T-helper 1 cell treated with Interleukin-12 subunit alpha and Interleukin-12 subunit beta and Interleukin-4 antibody, amounts not matched to agents 30 μg/mL and 1 μg/mL, for 36 hours (primary cell): Measurements from ENCODE around the gene WHAMM.

Experiments
- H3K27ac Mint-ChIP-seq: one replicate; pipeline ENCODE4 v1.8.0; 2021; ENCODE audit warnings: mild to moderate bottlenecking, mixed read lengths
- H3K27me3 Mint-ChIP-seq: one replicate; pipeline ENCODE4 v1.8.0; 2021; ENCODE audit warnings: low read depth, mixed read lengths
- H3K36me3 Mint-ChIP-seq: one replicate; pipeline ENCODE4 v1.8.0; 2021; ENCODE audit warnings: low read depth, mixed read lengths
- H3K4me1 Mint-ChIP-seq: one replicate; pipeline ENCODE4 v1.8.0; 2021; ENCODE audit warnings: low read depth, mixed read lengths
- H3K4me3 Mint-ChIP-seq: one replicate; pipeline ENCODE4 v1.8.0; 2021; ENCODE audit warnings: mild to moderate bottlenecking, moderate library complexity, mixed read lengths
- H3K9me3 Mint-ChIP-seq: one replicate; pipeline ENCODE4 v1.8.0; 2021; ENCODE audit warnings: mixed read lengths

Gene WHAMM

GRCh38 chr15:82877825-82878224 lies 68.4 kb downstream of the WHAMM start:
- Mint-ChIP-seq H3K36me3 (no peaks in the 10 kb centered on the region), H3K27me3 (peaks cover 22% of the 10 kb centered on the region), H3K9me3 (no peaks in the 10 kb centered on the region), H3K4me3 (no peak overlapping the region), H3K27ac (no peak overlapping the region), H3K4me1 (no peaks in the 10 kb centered on the region)

DNA sequence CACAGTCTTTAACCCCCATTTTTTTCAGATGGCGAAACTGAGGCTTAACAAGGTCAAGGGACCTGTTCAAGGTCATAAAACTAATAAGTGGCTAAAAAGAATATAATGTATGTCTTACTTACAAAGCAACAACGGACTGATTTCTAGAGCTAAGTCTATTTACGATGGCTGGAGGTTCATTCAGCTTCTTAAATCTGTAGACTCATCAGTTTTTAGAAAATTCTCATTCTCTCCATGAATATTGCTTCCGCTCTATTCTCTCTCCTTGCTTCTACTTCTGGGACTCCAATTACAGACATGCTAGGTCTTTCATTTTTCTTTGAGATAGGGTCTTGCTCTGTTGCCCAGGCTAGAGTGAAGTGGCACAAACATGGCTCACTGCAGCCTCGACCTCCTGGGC lies 68.9 kb downstream of the WHAMM start:
- Mint-ChIP-seq H3K36me3 (no peaks in the 10 kb centered on the region), H3K27ac (no peak overlapping the region), H3K4me3 (no peak overlapping the region)

GRCh38 chr15:82880704-82881103 lies 71.3 kb downstream of the WHAMM start:
- Mint-ChIP-seq H3K4me1 (no peaks in the 10 kb centered on the region), H3K9me3 (no peaks in the 10 kb centered on the region), H3K27me3 (peaks cover 22% of the 10 kb centered on the region), H3K4me3 (no peak overlapping the region), H3K36me3 (no peaks in the 10 kb centered on the region), H3K27ac (no peak overlapping the region)

More for the DNA sequence above, 68.9 kb downstream of the WHAMM start:
- H3K4me1 Mint-ChIP-seq = no peaks in the 10 kb centered on the region
- no peaks in the 10 kb centered on the region for H3K9me3 Mint-ChIP-seq
- H3K27me3 Mint-ChIP-seq = peaks cover 22% of the 10 kb centered on the region

GRCh38 chr15:82881747-82882146 lies 72.3 kb downstream of the WHAMM start:
- Mint-ChIP-seq H3K36me3 (no peaks in the 10 kb centered on the region), H3K4me1 (no peaks in the 10 kb centered on the region), H3K9me3 (no peaks in the 10 kb centered on the region), H3K27ac (no peak overlapping the region), H3K4me3 (no peak overlapping the region), H3K27me3 (peaks cover 22% of the 10 kb centered on the region)

DNA sequence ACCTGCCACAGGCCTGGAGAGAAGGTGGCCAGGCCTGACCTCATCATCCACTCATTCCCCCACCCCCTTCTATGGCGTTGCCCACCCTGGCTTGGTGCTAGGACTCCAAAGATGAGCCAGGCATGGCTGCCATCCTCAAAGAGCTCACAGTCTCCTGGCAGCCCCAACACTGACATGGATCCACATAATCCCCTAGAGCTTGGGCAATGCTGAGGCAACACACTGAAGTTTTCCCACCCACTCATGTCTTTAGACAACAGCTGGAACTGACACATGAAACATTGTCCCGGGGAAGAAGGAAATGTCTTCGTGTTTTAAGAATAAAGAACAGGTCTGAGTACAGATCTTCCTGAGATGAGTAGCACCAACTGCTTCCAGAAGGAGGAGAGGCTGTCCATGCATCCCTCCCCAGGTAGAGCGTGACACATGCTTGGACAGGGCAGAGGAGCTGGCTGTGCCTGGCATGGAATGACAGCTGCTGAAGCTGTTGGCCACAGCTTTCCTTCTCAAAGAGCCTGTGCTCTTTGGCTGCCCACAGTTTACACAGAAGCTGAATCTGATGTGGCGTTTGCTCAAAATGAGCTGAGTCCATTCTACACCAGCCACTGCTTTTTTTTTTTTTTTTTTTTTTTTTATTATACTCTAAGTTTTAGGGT lies 73.0 kb downstream of the WHAMM start:
- H3K36me3 Mint-ChIP-seq = no peaks in the 10 kb centered on the region
- no peak overlapping the region for H3K4me3 Mint-ChIP-seq
- peaks cover 22% of the 10 kb centered on the region for H3K27me3 Mint-ChIP-seq
- H3K9me3 Mint-ChIP-seq = no peaks in the 10 kb centered on the region
- H3K27ac Mint-ChIP-seq = no peak overlapping the region
- H3K4me1 Mint-ChIP-seq = no peaks in the 10 kb centered on the region
